Stimulated activated CD8-positive, alpha-beta memory T cell treated with anti-CD3 and anti-CD28 coated beads, Interleukin-12 subunit alpha, Interleukin-12 subunit beta, amount 100 ng/mL, for 24 hours (primary cell): ENCODE results near the gene CCPG1.

ENCODE experiments used
- DNase-seq: peaks from one replicate; pipeline ENCODE4 v3.0.0-alpha.2; 2020; ENCODE audit errors: extremely low read depth

The CCPG1 gene

DNA sequence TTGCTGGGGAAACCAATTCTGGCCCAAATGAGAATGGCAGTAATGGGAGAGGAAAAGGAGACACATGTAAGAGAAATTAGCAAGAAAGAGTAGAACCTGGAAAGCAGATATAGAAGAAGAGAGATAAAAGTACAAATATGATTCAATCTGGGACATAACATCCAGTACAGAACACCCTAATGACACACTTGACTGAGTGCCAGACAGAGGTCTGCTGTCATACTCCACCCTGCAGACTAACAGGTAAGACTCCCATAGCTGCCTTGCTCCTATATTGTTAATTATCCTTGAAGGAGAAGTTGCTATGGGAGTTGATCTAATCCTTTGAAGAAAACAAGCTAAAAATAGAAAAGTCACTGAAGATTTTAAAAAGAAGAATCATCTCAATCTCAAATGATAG is 21.1 kb downstream of the CCPG1 start:
- DNase-seq, result no peak

DNA sequence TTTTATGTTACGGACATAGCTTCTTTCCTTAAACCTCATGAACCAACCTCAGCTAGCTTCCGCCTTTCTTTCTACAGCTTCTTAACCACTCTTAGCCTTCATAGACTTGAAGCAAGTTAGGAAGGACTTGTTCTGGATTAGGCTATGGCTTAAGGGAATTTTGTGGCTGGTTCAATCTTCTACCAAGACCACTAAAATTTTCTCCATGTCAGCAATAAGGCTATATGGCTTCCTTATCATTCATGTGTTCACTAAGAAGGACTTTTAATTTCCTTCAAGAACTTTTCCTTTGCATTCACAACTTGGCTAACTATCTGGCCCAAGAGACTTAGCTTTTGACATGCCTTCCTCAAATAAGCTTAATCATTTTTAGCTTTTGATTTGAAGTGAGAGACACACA is 24.5 kb downstream of the CCPG1 start:
- DNase-seq, result no peak

DNA sequence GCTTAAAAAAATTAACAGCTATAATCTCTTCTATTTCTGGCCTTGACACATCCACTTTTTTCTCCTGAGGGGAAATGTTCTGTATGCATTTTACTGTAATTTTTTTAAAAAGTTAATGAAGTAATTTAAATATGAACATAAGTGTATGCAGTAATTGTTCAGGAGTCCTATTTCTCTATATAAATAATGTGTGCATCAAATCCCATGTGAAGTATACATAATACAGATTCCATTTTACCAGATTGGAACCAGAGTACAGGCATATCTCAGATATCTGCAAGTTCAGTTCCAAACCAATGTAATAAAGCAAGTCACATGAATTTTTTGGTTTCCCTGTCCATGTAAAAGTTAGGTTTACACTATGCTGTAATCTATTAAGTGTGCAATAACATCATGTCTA is 26.6 kb downstream of the CCPG1 start:
- DNase-seq, result no peak

DNA sequence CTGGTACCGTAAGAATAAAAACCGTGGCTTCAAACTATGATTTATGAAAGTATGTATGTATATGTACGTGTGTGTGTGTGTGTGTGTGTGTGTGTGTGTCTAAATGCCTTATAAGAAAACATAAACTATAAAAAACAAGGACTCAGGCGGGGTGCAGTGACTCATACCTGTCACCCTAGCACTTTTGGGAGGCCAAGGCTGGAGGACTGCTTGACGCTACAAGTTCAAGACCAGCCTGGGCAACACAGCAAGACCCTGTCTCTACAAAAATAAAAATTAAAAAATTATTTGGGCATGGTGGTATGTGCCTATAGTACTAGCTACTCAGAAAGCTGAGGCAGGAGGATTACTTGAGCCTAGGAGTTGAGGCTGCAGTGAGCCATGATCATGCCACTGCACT is 29.1 kb downstream of the CCPG1 start:
- DNase-seq, result no peak

DNA sequence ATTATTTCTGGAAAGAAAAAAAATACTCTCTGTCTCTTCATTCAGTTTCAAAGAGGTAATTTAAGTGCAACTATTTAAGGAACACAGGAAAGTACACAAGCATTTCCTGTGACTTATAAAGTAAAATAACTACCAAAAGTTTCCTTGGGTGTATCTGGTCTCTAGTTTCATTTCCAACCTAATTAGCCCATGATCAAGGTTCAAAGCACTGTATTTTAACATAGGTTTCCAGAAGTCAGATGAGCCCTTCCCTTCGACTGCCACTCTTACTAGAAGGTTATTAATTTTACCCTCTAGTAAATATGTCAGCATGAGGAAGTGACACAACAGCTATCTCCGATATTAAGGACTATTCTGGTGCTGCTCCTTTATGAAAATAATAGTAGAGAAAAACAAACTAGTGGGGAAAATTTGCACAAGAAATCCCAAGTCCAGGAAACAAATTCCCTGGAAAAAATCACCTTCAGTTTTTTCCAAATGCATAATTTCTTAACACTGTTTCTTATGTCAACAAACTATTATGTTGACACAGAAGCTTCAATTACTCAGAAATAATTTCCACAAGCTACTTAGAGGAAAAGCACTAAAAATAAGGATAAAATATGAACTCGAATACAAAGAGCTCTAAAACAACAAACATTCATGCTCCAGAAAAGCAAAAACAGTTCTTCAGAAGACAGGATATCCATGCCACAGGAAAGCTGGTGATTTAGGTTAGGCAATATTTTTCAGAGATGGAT is 35.3 kb downstream of the CCPG1 start:
- no peak for DNase-seq

DNA sequence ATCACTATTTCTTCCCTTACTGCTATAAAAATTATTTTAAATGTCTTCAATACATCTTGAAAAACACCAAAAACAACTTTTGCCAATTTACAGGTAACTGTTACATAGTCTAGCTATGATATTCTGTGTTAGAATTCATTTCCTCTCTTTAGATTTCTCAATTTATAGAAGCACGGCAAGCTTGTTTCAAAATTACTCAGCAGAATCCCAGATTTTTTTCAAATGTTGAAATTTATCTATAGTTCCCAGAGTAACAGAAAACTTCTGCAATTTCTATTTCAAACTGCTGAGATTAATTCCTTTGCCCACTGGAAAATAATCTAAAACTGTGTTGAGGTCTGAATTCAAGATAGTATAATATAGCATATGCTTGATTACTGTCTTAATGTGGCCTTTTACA is 41.2 kb downstream of the CCPG1 start:
- DNase-seq, result no peak

DNA sequence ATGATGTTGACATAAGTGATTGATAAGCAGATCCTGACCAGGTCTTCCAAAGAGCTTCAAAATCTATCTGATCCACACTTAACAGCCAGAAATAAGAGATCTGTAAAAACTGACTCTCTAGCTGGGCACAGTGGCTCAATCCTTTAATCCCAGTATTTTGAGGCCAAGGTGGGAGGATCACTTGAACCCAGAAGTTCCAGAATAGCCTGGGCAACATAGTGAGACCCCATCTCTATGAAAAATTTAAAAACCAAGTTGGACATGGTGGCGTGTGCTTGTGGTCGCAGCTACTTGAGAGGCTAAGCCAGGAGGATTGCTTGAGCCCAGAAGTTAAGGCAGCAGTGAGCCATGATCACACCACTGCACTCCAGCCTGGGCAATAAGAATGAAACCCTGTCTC is 45.5 kb downstream of the CCPG1 start:
- DNase-seq, result no peak

DNA sequence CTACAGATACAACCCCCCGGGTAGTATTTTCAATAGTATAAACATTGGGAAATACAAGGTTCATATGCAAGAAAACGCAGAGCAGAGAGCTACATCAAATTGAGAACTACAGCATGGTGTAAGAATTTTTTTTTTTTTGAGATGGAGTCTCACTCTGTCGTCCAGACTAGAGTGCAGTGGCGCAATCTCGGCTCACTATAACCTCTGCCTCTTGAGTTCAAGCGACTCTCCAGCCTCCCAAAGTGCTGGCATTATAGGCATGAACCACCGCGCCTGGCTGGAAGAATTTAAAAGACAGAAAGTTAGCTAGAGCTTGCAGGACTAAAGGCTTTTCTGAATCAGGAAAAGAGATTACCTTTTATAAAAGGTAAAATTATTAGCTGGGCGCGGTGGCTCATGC is 47.1 kb downstream of the CCPG1 start:
- DNase-seq, result no peak

DNA sequence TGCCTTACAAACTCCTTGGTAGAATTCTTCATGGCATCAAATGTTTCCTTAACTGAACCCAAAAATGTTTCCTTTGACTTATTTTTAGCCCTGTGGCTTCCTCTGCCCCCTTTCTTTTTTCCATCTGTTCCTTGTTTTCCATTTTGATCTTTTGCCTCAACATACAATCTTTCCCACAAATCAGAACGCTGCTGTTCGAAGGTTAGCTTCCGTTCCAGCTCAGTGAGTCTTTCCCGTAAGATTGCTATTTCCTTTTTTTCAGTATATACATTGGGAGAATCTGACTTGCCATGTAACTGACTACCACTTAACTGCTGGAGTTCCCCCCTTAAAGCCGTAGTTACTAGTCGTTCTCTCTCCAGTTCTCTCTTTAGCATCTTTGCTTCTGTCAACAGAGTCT is 47.9 kb downstream of the CCPG1 start:
- no peak for DNase-seq

DNA sequence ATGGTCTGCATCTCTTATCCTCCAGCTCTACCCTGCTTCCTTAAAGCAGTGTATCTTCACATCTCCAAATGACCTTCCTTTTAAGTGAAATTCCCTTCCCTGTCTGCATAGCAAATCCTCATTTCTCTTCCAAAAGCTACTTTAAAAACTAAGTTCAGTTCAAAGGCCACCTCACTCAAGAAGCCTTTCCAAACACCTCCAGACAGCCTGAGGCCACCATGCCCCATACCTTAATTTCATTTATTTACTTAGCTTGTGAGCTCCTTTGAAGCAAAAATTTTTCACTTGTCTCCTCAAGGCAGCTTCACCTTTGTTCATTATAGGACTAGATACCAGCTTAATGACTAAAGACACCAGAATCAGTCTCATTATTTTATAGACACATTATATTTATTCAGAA is 49.7 kb downstream of the CCPG1 start:
- DNase-seq, result no peak

DNA sequence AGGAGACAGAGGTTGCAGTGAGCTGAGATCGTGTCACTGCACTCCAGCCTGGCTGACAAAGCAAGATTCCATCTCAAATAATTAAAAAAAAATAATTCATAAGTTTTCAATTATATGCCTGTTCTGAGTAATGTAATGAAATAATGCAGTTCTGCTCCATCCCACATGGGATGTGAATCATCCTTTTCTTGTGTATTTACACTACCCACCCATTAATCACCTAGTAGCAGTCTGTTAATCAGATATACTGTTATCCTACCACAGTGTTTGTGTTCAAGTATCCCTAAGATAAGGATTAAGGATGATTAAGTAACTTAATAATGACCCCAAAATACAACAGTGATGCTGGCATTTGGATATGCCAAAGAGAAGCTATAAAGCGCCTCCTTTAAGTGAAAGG is 50.4 kb downstream of the CCPG1 start:
- DNase-seq, result no peak

DNA sequence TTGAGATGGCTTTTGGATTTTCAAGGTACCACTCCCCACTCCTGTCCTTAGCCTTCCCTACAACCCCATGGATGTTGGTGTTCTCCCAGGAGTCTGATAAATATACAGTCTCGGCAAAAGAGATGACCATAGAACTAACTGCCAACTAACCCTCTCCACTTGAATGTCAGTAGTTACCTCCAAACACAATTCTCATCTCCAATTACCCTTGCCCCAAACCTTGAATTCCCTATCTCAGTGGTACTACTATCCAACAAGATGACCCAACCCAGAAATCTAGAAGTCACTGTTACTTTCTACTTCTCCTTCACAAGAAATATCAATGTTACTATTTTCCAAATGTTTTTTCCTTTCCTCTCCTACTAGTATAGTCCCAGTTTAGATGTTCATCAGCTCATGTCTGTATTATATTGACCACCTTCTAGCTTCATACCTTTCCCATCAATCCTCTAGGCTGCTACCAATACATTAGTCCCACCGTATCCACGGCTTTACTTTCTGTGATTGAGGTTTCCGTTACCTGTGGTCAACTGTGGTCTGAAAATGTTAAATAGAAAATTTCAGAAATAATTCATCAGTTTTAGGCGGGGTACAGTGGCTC is 51.1 kb downstream of the CCPG1 start:
- no peak for DNase-seq

DNA sequence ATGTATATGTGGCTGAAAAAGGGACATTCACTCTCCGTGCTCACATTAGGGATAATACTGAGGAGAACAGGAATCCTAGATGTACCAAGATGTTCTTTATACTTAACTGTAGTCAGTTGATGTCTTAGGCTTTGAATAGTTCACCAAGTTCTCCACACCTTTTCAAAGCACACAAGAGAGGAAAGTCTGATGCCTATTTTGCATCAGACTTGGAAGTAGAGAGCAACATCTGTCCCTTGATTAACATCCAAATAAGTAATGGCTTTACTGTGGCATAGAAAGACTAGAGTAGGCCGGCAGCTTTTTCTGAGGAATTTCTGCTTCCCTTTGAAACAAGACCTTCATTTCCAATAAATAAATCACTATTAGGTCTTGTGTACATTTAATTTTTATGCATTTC is 55.1 kb downstream of the CCPG1 start:
- no peak for DNase-seq

DNA sequence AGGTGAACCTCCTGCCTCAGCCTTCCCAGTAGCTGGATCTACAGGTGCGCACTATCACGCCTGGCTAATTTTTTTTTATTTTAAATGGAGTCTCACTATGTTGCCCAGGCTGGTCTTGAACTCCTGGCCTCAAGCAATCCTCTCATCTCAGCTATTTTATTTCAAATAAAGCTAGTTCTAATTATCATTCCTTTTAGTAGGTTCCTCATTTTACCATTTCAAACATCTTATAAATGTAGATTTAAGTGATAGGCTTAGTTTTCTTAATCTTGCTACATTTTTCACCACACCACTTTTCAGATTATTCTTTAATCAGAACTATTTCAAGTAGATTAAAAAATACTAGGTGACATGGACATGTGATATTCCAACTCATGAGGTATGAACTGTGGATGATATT is 58.9 kb downstream of the CCPG1 start:
- DNase-seq, result no peak

DNA sequence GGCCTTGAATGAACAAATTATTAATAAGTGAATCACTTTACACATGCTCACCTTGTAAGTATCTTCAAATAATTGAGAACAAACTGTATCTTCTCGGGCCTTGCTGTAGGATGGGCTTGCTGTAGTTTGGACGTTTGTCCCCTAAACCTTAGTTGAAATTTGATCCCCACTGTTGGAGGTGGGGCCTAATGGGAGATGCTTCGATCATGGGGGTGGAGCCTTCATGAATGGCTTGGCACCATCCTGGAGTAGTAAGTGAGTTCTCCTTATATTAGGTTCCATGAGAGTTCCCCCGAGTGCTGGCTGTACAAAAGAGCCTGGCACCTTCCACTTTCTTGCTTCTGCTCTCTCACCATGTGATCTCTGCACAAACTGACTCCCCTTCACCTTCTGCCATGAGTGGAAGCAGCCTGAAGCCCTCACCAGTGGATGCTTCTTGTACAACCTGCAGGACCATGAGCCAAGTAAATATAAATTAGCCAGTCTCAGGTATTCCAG is 59.8 kb downstream of the CCPG1 start:
- DNase-seq, result no peak

DNA sequence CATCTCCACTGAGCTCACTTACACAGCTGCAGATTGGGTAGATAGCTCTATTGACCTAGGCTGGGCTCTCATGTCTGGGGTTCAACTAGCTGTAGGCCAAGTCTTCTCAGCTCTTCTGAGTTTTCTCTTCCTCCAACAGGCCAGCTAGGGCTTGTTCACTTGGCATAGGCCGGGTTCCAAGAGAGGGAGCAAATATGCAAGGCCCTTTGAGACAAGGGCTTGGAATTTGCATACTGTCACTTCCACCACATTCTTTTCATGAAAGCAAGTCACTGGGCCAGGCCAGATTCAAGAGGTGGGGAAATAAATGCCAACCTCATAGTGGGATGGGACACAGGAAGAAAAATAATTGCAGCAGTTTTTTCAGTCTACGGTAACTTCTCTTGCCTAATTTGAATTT is 64.0 kb downstream of the CCPG1 start:
- no peak for DNase-seq

DNA sequence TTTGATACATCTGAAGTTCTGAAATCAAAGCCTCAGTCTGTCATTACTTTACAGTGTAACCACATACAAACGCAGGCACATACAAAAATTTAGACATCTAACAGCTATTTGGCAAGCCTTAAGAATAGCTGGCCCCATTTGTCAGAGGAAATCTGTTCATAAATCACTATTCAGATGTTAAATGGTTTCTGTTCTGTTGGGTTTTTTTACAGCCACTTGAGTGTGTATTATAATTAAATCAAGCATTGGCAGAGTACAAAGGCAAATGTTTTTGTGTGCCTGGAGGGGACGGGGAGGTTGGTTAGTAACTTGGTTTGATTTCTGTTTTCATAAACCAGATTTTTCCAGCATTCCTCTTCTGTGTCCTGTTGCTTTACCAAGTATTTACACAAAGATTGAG is 65.0 kb downstream of the CCPG1 start:
- no peak for DNase-seq

DNA sequence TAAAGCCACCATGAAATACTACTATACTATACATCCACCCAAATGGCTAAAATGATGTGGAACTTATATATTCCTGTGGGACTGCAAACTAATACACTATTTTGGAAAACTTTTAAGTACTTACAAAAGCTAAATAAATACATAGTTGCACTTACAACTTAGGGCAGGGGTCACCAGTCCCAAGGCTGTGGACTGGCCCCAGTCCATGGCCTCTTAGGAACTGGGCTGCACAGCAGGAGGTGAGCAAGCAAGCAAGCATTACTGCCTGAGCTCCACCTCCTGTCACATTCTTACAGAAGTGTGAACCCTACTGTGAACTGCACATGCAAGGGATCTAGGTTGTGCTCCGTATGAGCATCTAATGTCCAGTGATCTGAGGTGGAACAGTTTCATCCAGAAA is 71.0 kb downstream of the CCPG1 start:
- no peak for DNase-seq

DNA sequence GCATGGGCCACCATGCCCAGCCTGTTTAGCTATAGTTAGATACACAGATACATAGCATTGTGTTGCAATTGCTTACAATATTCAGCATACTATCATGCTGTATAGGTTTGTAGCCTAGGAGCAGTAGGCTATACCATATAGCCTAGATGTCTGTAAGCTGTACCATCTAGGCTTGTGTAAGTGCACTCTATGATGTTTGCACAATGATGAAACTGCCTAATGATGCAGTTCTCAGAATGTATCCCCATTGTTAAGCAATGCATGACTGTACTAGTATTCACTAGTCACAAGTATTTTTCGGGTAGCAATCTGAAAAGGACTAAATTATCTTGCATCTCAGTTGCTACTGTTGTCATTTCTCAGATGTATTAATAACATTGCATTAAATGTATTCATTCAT is 73.2 kb downstream of the CCPG1 start:
- no peak for DNase-seq

DNA sequence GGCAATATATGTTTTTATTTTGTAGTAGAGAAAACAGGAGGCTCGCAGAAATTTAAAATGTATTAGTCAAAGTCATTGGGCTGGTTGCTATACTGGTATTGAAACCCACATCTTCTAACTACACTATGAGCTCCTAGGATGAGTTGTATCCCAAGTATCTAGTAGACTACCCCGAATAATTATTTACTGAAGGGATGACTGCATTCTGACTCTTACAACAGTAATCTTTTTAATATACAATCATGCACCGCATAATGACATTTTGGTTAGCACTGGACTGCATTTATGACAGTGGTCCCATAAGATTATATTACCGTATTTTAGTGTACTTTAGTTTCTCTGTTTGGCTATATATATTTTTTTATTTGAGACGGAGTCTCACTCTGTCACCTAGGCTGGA is 73.8 kb downstream of the CCPG1 start:
- no peak for DNase-seq

DNA sequence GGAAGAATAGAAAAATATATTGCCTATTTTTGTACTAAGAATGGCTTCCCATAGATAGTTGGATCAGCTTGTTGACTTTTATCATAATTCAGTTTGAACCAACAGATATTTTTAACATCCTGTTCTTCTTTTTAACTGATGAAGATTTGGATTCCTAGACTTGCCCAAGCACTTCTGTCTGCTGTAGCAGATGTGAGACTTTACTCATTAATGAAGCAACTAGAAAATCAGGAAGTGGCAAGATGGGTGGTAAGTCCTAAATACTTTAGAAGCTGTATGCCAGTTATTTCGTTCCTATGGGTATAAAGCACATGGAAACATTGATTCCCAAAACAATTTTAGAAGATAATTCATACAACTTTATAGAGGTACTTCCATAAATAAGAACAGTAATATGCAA is 80.8 kb downstream of the CCPG1 start:
- no peak for DNase-seq

DNA sequence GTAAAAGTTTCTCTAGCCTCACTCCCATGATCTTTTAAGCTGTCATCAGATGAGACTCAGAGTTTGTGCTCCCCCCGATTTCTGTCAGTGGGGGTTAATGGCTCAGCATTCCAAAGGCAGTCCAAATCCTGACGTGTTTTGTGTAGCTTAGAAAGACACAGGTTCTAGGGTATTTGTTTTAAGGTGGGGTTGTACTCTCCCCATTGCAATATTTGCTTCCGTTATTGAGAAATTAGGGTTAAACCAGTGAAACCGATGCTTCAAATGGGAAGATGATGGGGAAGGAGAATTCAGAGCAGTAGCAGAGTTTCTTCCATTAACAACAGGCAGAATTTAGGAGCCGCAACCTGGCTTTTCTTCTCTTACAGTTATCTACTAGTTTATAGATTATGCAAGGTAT is 85.7 kb downstream of the CCPG1 start:
- no peak for DNase-seq

DNA sequence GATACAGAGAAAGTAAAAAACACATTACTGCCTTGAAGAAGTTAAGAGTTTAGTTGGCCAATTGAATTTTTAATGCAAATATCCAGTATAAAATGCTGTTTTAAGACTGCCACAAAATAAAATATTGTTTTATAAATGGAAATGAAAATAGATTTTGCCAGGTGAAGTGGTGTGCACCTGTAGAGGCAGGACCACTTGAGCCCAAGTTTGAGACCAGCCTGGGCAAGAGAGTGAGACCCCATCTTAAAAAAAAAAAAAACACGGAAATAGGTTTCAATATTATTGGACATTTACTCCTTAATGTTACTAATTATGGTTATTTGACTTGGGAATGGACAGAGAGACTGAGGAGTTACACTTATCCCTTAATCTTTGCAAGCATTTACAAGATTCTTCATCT is 87.2 kb downstream of the CCPG1 start:
- DNase-seq, result no peak

DNA sequence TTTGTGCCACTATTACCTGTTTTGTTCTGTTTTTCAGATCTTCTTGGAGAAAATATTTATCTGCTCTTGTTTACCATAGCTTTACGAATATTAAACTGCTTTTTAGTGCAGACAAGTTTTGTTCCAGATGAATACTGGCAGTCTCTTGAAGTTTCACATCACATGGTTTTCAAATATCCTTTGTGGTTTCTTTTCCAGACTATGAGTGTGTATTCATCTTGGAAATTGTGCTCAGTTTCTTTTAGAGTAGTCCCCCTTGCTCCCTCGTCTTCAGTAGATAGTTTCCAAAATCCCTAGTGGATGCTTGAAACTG is 88.0 kb downstream of the CCPG1 start:
- DNase-seq, result no peak
